Endothelial cell of umbilical vein (primary cell): ENCODE measurements around the gene PSAPL1. TPM values are rescaled to one million over a fixed set of nuclear protein-coding genes. Genes with fewer than 3 reads are reported as not detected.

Experiments used
- BruUV-seq: library from RNA; stranded (reverse); fragments of 400-500 nt; replicated peaks from 2 replicates; lab custom pipeline; 2021; lab: Mats Ljungman, UMichigan
- CTCF ChIA-PET: fragments of 300-600, 350-600 bp; sonication (Branson Sonifier 250); formaldehyde crosslinking; loops from one replicate; lab custom pipeline; 2021; ENCODE audit warnings: antibody characterized with exemption, inconsistent platforms; lab: Charles Lee
- POLR2A ChIA-PET: fragments of 300-600, 350-600 bp; sonication (Branson Sonifier 250); formaldehyde crosslinking; loops from one replicate; lab custom pipeline; 2021; ENCODE audit warnings: antibody characterized with exemption, inconsistent platforms; lab: Charles Lee
- DNase-seq: peaks from one replicate; pipeline ENCODE4 v3.0.0-alpha.2; 2011; ENCODE audit warnings: low read depth, low spot score
- FAIRE-seq: peaks from 2 replicates; lab custom pipeline; 2011; peaks lifted over from hg19 to GRCh38; lab: Jason Lieb, UNC
- H2AFZ ChIP-seq: 2 replicates; pipeline ENCODE4 v1.6.0; 2012; ENCODE audit warnings: low read depth, low read length, control low read depth, inconsistent platforms
- H3K27ac ChIP-seq: 2 replicates; pipeline ENCODE4 v1.5.1; 2011; ENCODE audit warnings: low read depth, mild to moderate bottlenecking, control low read depth, low read length, moderate library complexity; ENCODE audit not compliant: insufficient read depth
- H3K27me3 ChIP-seq, 2 experiments: 2 replicates each; pipeline versions ENCODE4 v1.6.0 to v1.6.1; 2011; ENCODE audit warnings: low read length in 2 of 2, mixed read lengths in 1 of 2; ENCODE audit not compliant: control insufficient read depth in 2 of 2, insufficient read depth in 2 of 2
- H3K36me3 ChIP-seq, 2 experiments: 2 replicates in 1 of 2; 3 replicates in 1 of 2; pipeline ENCODE4 v1.5.1; 2011; ENCODE audit warnings: low read length in 2 of 2, mild to moderate bottlenecking in 1 of 2, moderate library complexity in 1 of 2; ENCODE audit not compliant: control insufficient read depth in 2 of 2, insufficient read depth in 2 of 2; ENCODE audit errors: extremely low read depth in 1 of 2
- H3K4me1 ChIP-seq: 3 replicates; pipeline ENCODE4 v1.5.1; 2011; ENCODE audit warnings: mild to moderate bottlenecking, low read length; ENCODE audit not compliant: control insufficient read depth, insufficient read depth; ENCODE audit errors: extremely low read depth
- H3K4me2 ChIP-seq: 2 replicates; pipeline ENCODE4 v1.6.1; 2011; ENCODE audit warnings: low read length, control low read depth, mixed read lengths; ENCODE audit not compliant: insufficient read depth
- H3K4me3 ChIP-seq, 3 experiments: fragments of 200-600 bp in 1 of 3; sonication (generic), shearing (Covaris generic) in 1 of 3; replicated peaks in 1 of 3; 2 replicates each; pipeline ENCODE4 v1.5.1; 2011 to 2016; ENCODE audit warnings: control low read depth in 3 of 3, low read length in 3 of 3, mild to moderate bottlenecking in 2 of 3, inconsistent platforms in 1 of 3, low read depth in 1 of 3, moderate library complexity in 1 of 3; ENCODE audit not compliant: insufficient read depth in 1 of 3
- H3K79me2 ChIP-seq: 2 replicates; pipeline ENCODE4 v1.6.0; 2012; ENCODE audit warnings: low read length, inconsistent platforms; ENCODE audit not compliant: control insufficient read depth, insufficient read depth
- H3K9ac ChIP-seq: replicated peaks from 2 replicates; pipeline ENCODE3; 2011; ENCODE audit warnings: low read length, control low read depth; ENCODE audit not compliant: insufficient read depth; ENCODE audit errors: extremely low read depth
- H3K9me1 ChIP-seq: replicated peaks from 3 replicates; pipeline ENCODE4 v1.6.0; 2011; ENCODE audit warnings: mild to moderate bottlenecking, low read length; ENCODE audit not compliant: control insufficient read depth, insufficient read depth; ENCODE audit errors: extremely low read depth
- H3K9me3 ChIP-seq: replicated peaks from 2 replicates; pipeline ENCODE4 v1.5.1; 2012; ENCODE audit warnings: low read length, inconsistent platforms; ENCODE audit not compliant: control insufficient read depth, insufficient read depth
- H4K20me1 ChIP-seq: replicated peaks from 2 replicates; pipeline ENCODE3; 2011; ENCODE audit warnings: mild to moderate bottlenecking, low read length; ENCODE audit not compliant: control insufficient read depth, insufficient read depth; ENCODE audit errors: extremely low read depth
- CTCF ChIP-seq, 2 donors: IDR thresholded peaks; 1 replicate in 1 of 2; 2 replicates in 1 of 2; pipeline ENCODE4 v1.5.1; 2011; ENCODE audit warnings: low read length in 2 of 2, mild to moderate bottlenecking in 2 of 2, moderate library complexity in 2 of 2, control low read depth in 1 of 2, inconsistent platforms in 1 of 2, low read depth in 1 of 2; ENCODE audit not compliant: insufficient read depth in 1 of 2; ENCODE audit errors: extremely low read depth in 1 of 2
- EZH2 ChIP-seq: IDR thresholded peaks from 2 replicates; pipeline ENCODE4 v1.6.1; 2012; ENCODE audit warnings: borderline replicate concordance, low read depth, mild to moderate bottlenecking, moderate library complexity, low read length, inconsistent platforms; ENCODE audit not compliant: severe bottlenecking
- FOS ChIP-seq: IDR thresholded peaks from 2 replicates; pipeline ENCODE4 v1.6.1; 2011; ENCODE audit warnings: mild to moderate bottlenecking, low read length, moderate library complexity, borderline replicate concordance; ENCODE audit not compliant: insufficient read depth
- GATA2 ChIP-seq: IDR thresholded peaks from 2 replicates; pipeline ENCODE4 v1.7.0; 2011; ENCODE audit warnings: low read depth, mild to moderate bottlenecking, moderate library complexity, mixed read lengths, low read length; ENCODE audit not compliant: insufficient read length, insufficient read depth
- JUN ChIP-seq: IDR thresholded peaks from 2 replicates; pipeline ENCODE4 v1.6.1; 2011; ENCODE audit warnings: borderline replicate concordance, low read depth; ENCODE audit not compliant: insufficient read length, insufficient read depth
- MAX ChIP-seq: IDR thresholded peaks from 2 replicates; pipeline ENCODE4 v1.6.1; 2011; ENCODE audit not compliant: insufficient read depth, insufficient read length
- MYC ChIP-seq: IDR thresholded peaks from one replicate; pipeline ENCODE4 v1.6.1; 2011; ENCODE audit warnings: mild to moderate bottlenecking, low read depth, low read length
- POLR2A ChIP-seq: IDR thresholded peaks from 2 replicates; pipeline ENCODE4 v1.6.1; 2012; ENCODE audit warnings: low read depth, mild to moderate bottlenecking, control low read depth, low read length
- POLR2AphosphoS5 ChIP-seq: IDR thresholded peaks from 2 replicates; pipeline ENCODE4 v1.6.1; 2012; ENCODE audit warnings: low read depth, mild to moderate bottlenecking, control low read depth, low read length, moderate library complexity; ENCODE audit not compliant: insufficient read depth
- dilution Hi-C: fragments of 300-500 bp; cut with MboI; formaldehyde crosslinking; loops from one replicate; pipeline ENCODE4 v1.15.0; 2019; ENCODE audit warnings: low sequenced_read_pairs; ENCODE audit not compliant: extremely low pct_ligation_motif_present
- intact Hi-C: fragments of 100-400 bp; cut with micrococcal nuclease; formaldehyde crosslinking; loops from one replicate; pipeline ENCODE4 v1.10.0; 2022
- polyA plus RNA-seq, 4 experiments: library from polyadenylated mRNA; depleted of rRNA in 3 of 4; stranded (reverse) in 3 of 4; unstranded in 1 of 4; fragments of >200 nt; gene quantifications; 2 replicates each; pipeline versions ENCODE4 v1.2.1 to v1.2.3, GENCODE V29; 2011 to 2012; ENCODE audit warnings: missing spikeins in 1 of 4
- total RNA-seq: library from RNA; stranded (reverse); gene quantifications from 2 replicates; pipeline ENCODE4 v1.2.3, GENCODE V29; 2021

The PSAPL1 gene
- total and polyA plus RNA-seq, 2 donors (not counting 3 experiments of a cell fraction or from before 2014, with no cell fraction given) = not detected

GRCh38 chr4:7395645-7396044 lies 39.1 kb downstream of the PSAPL1 start:
- ChIA-PET CTCF (no interaction called here), POLR2A (no interaction called here)
- Histone ChIP-seq H3K9ac (no peak overlapping the region), H3K4me3 (no peak overlapping the region), H3K79me2 (no peaks in the 10 kb centered on the region), H2AFZ (no peak overlapping the region), H3K27me3 (no peaks in the 10 kb centered on the region), H3K4me1 (no peaks in the 10 kb centered on the region), H4K20me1 (no peaks in the 10 kb centered on the region), H3K36me3 (no peaks in the 10 kb centered on the region), H3K27ac (no peak overlapping the region), H3K9me3 (no peaks in the 10 kb centered on the region), H3K4me2 (no peak overlapping the region), H3K9me1 (no peaks in the 10 kb centered on the region)
- DNase-seq (no peak), FAIRE-seq (no peak)
- dilution Hi-C loops (no loop called here), intact Hi-C loops (no loop called here)
- TF ChIP-seq POLR2AphosphoS5 (no peak), FOS (no peak), CTCF (IDR thresholded peaks at IDR 0.05; ENCODE audit: extremely low read depth in 1 of 2, insufficient read depth in 1 of 2, low read depth in 1 of 2, low read length in 2 of 2) (no peak), MYC (no peak), MAX (no peak), JUN (no peak), GATA2 (no peak), POLR2A (no peak), EZH2 (no peak)
- no TSS peak for BruUV-seq
